Endothelial cell (in vitro differentiated cells): ENCODE data around the gene DLGAP3. TPM values are rescaled to one million over a fixed set of nuclear protein-coding genes. Genes with fewer than 3 reads are reported as not detected.

ENCODE experiments used
- DNase-seq: peaks from one replicate; pipeline ENCODE4 v3.0.0; 2021; ENCODE audit warnings: low spot score
- H3K27ac Mint-ChIP-seq: one replicate; pipeline ENCODE4 v1.8.0; 2021; ENCODE audit warnings: mixed read lengths, inconsistent platforms; ENCODE audit not compliant: unreplicated experiment
- H3K27me3 Mint-ChIP-seq: one replicate; pipeline ENCODE4 v1.8.0; 2021; ENCODE audit warnings: mild to moderate bottlenecking, moderate library complexity, mixed read lengths, inconsistent platforms; ENCODE audit not compliant: unreplicated experiment
- H3K36me3 Mint-ChIP-seq: one replicate; pipeline ENCODE4 v1.8.0; 2021; ENCODE audit warnings: mild to moderate bottlenecking, low read depth, mixed read lengths, inconsistent platforms; ENCODE audit not compliant: unreplicated experiment
- H3K4me1 Mint-ChIP-seq: one replicate; pipeline ENCODE4 v1.8.0; 2021; ENCODE audit warnings: mild to moderate bottlenecking, mixed read lengths, inconsistent platforms; ENCODE audit not compliant: unreplicated experiment
- H3K4me3 Mint-ChIP-seq: one replicate; pipeline ENCODE4 v1.8.0; 2021; ENCODE audit warnings: mild to moderate bottlenecking, mixed read lengths, inconsistent platforms; ENCODE audit not compliant: unreplicated experiment
- H3K9me3 Mint-ChIP-seq: one replicate; pipeline ENCODE4 v1.8.0; 2021; ENCODE audit warnings: mixed read lengths, inconsistent platforms; ENCODE audit not compliant: unreplicated experiment
- CTCF ChIP-seq: fragments of 200-600 bp; sonication (generic); IDR thresholded peaks from one replicate; pipeline ENCODE4 v1.5.0; 2021; ENCODE audit warnings: antibody characterized with exemption; ENCODE audit not compliant: unreplicated experiment
- total RNA-seq: library from RNA; stranded (reverse); fragmentation: NEBNext Ultra II Directional; extraction: Animal tissue kit (Norgen Biotek cat#: 25700); gene quantifications from one replicate; pipeline ENCODE4 v1.2.1, GENCODE V29; 2021; ENCODE audit not compliant: unreplicated experiment

DLGAP3 gene
- total RNA-seq, 1 donor from 2014 or later = 9.1 TPM

GRCh38 chr1:34924759-34925555 is 4.5 kb downstream of the DLGAP3 start:
- TF ChIP-seq CTCF = no peak
- Mint-ChIP-seq H3K27ac (no peak overlapping the region), H3K9me3 (no peaks in the 10 kb centered on the region), H3K4me3 (no peak overlapping the region), H3K4me1 (peaks cover 14% of the 10 kb centered on the region), H3K27me3 (peaks cover 23% of the 10 kb centered on the region), H3K36me3 (peaks cover 9% of the 10 kb centered on the region)
- peak; percentile 89 for DNase-seq

- no peak for TF ChIP-seq CTCF
- H3K4me1 Mint-ChIP-seq = peaks cover 11% of the 10 kb centered on the region
- H3K4me3 Mint-ChIP-seq = no peak overlapping the region
- DNase-seq = no peak
- H3K27me3 Mint-ChIP-seq = peaks cover 19% of the 10 kb centered on the region
- no peak overlapping the region for H3K27ac Mint-ChIP-seq
- peaks cover 4% of the 10 kb centered on the region for H3K36me3 Mint-ChIP-seq
- H3K9me3 Mint-ChIP-seq = no peaks in the 10 kb centered on the region
These were observed 6.0 kb downstream of the DLGAP3 start for GRCh38 chr1:34923490-34923889.

DNA sequence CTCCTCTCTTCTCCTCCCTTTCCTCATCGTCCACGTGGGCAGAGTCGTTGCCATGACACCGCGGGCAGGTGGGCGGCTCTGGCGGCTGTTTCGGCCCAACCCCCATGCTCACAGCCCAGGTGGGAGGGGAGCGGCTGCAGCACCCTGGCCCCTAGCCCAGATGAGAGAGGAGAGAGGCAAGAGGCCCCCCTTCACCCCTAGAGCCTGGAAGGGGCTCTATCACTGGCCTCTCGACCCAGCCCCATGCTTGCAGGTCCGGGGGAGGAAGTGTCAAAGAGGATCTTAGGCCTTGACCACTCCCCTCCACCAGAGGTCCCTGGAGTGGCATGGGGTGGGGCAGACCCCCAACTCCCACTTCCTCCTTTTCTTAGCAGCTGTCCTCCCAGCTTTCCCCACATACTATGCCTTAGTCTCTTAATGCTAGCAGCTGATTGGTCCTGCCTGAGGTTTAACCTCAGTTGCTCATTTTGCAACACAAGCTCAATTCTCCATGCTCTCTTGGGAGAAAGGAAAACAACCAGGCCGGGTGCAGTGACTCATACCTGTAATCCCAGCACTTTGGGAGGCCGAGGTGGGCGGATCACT is 10.4 kb downstream of the DLGAP3 start:
- TF ChIP-seq CTCF = no peak
- no peak for DNase-seq
- no peak overlapping the region for H3K27ac Mint-ChIP-seq

DNA sequence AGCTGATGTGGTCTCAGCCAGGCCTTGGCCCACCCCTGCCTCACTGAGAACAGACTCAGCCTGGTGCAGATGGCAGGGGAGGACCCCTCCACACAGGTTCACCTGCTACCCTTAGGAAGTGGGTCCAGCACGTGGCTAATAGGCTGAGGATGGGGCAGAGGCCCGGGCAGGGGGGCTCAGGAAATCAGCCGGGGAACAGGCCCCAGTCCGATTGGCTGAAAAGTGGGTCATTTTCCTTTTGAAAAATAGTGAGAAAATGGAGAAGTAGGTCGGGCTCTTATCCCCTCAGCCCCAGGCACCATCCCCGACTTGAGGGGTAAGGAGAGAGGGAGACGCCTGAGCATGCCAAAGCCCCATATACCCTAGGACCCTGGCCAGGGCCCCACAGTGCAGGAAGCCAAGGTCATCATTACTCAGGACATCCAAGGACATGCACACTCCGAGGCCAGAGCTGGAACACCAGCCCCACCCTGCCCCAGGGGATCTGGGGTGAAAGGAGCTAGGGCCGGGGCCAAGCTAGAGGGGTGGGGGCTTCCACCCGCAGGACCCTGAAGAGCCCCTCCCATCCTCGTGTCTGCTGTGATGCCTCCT is 11.0 kb downstream of the DLGAP3 start:
- no peak for TF ChIP-seq CTCF
- H3K4me3 Mint-ChIP-seq = no peak overlapping the region
- no peak for DNase-seq

More for the DNA sequence above, 10.4 kb downstream of the DLGAP3 start:
- H3K4me1 Mint-ChIP-seq = peaks cover 8% of the 10 kb centered on the region
- H3K27me3 Mint-ChIP-seq = peaks cover 11% of the 10 kb centered on the region
- no peak overlapping the region for H3K4me3 Mint-ChIP-seq
- no peaks in the 10 kb centered on the region for H3K36me3 Mint-ChIP-seq
- H3K9me3 Mint-ChIP-seq = no peaks in the 10 kb centered on the region

DNA sequence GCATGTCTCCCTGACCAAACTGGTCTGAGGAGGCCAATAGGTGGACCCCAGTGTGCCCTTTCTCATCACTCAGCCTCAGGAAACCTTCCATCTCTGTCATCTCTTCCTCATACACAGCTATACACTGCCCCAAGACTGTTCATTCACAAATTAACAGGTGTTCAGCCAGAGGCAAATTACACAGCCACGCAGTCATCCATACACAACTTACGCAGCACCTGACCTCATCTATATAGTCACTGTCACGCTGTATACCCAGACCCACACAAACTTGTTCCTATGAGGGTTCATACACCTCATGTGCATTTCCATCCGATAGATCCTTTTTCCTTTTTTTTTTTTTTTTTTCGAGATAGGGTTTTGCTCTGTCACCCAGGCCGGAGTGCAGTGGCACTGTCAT is 12.4 kb downstream of the DLGAP3 start:
- H3K27ac Mint-ChIP-seq = no peak overlapping the region

More for the DNA sequence above, 11.0 kb downstream of the DLGAP3 start:
- no peak overlapping the region for H3K27ac Mint-ChIP-seq
- no peaks in the 10 kb centered on the region for H3K36me3 Mint-ChIP-seq
- H3K27me3 Mint-ChIP-seq = peaks cover 12% of the 10 kb centered on the region
- peaks cover 4% of the 10 kb centered on the region for H3K4me1 Mint-ChIP-seq
- no peaks in the 10 kb centered on the region for H3K9me3 Mint-ChIP-seq

More for the DNA sequence above, 12.4 kb downstream of the DLGAP3 start:
- H3K27me3 Mint-ChIP-seq = peaks cover 12% of the 10 kb centered on the region
- DNase-seq = no peak
- no peak overlapping the region for H3K4me3 Mint-ChIP-seq
- H3K36me3 Mint-ChIP-seq = no peaks in the 10 kb centered on the region
- H3K9me3 Mint-ChIP-seq = no peaks in the 10 kb centered on the region
- H3K4me1 Mint-ChIP-seq = peaks cover 4% of the 10 kb centered on the region
- no peak for TF ChIP-seq CTCF
